BLaER1 (cell line): ENCODE data around the gene TAPBP.
"Not testable (repeated sequence)": the region's sequence is repeated elsewhere in the genome, so short reads cannot be mapped to it uniquely, and the experiment has no call there.

Experiments used
- H3K27ac ChIP-seq: shearing (Covaris generic); formaldehyde crosslinking; 2 replicates; pipeline ENCODE4 v1.8.1; 2022
- H3K27me3 ChIP-seq: shearing (Covaris generic); formaldehyde crosslinking; 2 replicates; pipeline ENCODE4 v1.8.1; 2022
- H3K36me3 ChIP-seq: shearing (Covaris generic); formaldehyde crosslinking; 2 replicates; pipeline ENCODE4 v1.8.1; 2022
- H3K4me1 ChIP-seq: shearing (Covaris generic); formaldehyde crosslinking; 2 replicates; pipeline ENCODE4 v1.8.1; 2022
- H3K4me2 ChIP-seq: shearing (Covaris generic); formaldehyde crosslinking; 2 replicates; pipeline ENCODE4 v1.8.1; 2022
- H3K4me3 ChIP-seq: shearing (Covaris generic); formaldehyde crosslinking; 2 replicates; pipeline ENCODE4 v1.8.1; 2022
- H3K9ac ChIP-seq: shearing (Covaris generic); formaldehyde crosslinking; 2 replicates; pipeline ENCODE4 v1.8.1; 2022
- H3K9me3 ChIP-seq: shearing (Covaris generic); formaldehyde crosslinking; 2 replicates; pipeline ENCODE4 v1.8.1; 2022
- H4K20me1 ChIP-seq: shearing (Covaris generic); formaldehyde crosslinking; 2 replicates; pipeline ENCODE4 v1.8.1; 2022
- Cebpa-rat ChIP-seq: shearing (Covaris generic); IDR thresholded peaks from 2 replicates; pipeline ENCODE4 v1.8.1; 2022

TAPBP gene

DNA sequence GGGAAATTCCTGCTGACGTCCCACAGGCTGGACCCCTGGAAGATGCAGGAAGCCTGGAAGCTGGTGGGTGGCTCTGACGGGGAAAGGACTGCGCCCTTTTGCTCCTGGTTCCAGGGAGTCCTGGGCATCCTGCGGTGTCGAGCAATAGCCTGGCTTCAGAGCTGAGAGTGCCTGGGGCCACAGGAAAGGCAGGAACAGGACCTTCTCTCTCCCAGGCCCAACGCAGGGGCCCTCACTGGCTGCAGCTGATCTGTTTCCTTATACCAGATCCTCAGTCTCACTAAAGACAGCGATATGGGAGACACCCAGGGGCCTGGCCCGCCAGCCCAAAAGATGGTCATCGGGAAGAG, 35.5 kb downstream of the TAPBP start:
- Histone ChIP-seq H3K4me2 (peak overlapping the region; percentile 99), H4K20me1 (peaks cover 72% of the 10 kb centered on the region), H3K9ac (peak overlapping the region; percentile 98)

DNA sequence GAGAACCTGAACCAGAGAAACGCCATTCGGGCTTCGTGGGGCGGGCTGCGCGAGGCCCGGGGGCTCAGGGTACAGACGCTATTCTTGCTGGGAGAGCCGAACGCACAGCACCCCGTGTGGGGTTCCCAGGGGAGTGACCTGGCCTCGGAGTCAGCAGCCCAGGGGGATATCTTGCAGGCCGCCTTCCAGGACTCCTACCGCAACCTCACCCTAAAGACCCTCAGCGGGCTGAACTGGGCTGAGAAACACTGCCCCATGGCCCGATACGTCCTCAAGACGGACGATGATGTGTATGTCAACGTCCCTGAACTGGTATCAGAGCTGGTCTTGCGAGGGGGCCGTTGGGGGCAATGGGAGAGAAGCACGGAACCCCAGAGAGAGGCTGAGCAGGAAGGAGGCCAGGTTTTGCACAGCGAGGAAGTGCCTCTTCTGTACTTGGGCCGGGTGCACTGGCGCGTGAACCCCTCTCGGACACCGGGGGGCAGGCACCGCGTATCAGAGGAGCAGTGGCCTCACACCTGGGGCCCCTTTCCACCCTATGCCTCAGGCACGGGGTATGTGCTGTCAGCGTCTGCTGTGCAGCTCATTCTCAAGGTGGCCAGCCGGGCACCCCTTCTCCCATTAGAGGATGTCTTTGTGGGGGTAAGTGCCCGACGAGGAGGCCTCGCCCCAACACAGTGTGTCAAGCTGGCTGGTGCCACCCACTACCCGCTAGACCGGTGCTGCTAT, 36.1 kb downstream of the TAPBP start:
- Histone ChIP-seq H3K9ac (peak overlapping the region; percentile 98), H4K20me1 (peaks cover 77% of the 10 kb centered on the region), H3K27me3 (no peaks in the 10 kb centered on the region), H3K4me3 (peak overlapping the region; percentile 81), H3K4me2 (peak overlapping the region; percentile 99), H3K36me3 (peaks cover 88% of the 10 kb centered on the region), H3K9me3 (no peaks in the 10 kb centered on the region), H3K27ac (peak overlapping the region; percentile 89), H3K4me1 (peaks cover 73% of the 10 kb centered on the region)
- TF ChIP-seq Cebpa-rat: no peak

More for the DNA sequence above, 35.5 kb downstream of the TAPBP start:
- Histone ChIP-seq H3K4me3 (peak overlapping the region; percentile 81; the same call in 1 of the 2 replicates), H3K36me3 (peaks cover 88% of the 10 kb centered on the region), H3K27me3 (no peaks in the 10 kb centered on the region), H3K9me3 (no peaks in the 10 kb centered on the region), H3K4me1 (peaks cover 68% of the 10 kb centered on the region), H3K27ac (peak overlapping the region; percentile 89; the same call in 1 of the 2 replicates)
- no peak for TF ChIP-seq Cebpa-rat

DNA sequence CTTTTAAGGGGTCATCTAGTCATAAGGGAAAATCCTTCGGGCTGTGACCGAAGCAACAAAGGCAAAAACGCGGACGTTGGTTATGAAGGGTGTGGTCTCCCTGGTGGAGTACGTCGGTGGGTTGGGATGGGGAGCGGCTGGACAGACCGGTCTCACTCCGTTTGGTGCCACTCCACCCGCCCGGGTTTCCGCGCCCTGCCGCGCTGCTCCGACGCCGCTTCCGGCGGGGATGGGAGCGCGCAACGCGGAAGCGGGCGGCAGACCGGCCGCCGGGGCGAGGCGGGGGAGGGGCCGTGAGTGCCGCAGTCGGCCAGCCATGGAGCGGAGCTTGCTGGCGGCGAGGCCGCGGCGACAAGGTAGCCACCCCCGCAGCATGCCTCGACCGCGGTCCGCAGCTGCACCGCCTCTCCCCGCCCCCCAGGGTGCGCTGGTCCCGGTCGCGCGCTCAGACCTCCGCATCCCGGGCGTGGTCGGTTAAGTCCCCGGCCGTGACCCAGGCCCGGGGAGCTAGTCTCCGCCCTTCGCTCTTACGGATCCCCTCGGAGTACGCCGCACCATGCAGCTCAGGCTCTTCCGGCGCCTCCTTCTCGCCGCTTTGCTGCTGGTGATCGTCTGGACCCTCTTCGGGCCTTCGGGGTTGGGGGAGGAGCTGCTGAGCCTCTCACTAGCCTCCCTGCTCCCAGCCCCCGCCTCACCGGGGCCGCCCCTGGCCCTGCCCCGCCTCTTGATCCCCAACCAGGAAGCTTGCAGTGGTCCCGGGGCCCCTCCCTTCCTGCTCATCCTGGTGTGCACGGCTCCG, 36.8 kb downstream of the TAPBP start, which contains the start of gene B3GALT4:
Gene B3GALT4, plus strand, starts transcription at position 260 of the 799 bp plus-strand sequence. Its CDS starts 297 bp downstream, at position 557.
- Histone ChIP-seq H3K4me2 (peak within 1 kb of the TSS; percentile 99), H3K9me3 (no peaks in the 10 kb centered on the region), H3K4me3 (peak within 1 kb of the TSS; percentile 81), H3K27ac (peak within 1 kb of the TSS; percentile 89), H4K20me1 (peaks cover 84% of the 10 kb centered on the region), H3K27me3 (no peaks in the 10 kb centered on the region), H3K36me3 (peaks cover 84% of the 10 kb centered on the region), H3K4me1 (peaks cover 76% of the 10 kb centered on the region), H3K9ac (peak within 1 kb of the TSS; percentile 98)
- TF ChIP-seq Cebpa-rat: no peak

DNA sequence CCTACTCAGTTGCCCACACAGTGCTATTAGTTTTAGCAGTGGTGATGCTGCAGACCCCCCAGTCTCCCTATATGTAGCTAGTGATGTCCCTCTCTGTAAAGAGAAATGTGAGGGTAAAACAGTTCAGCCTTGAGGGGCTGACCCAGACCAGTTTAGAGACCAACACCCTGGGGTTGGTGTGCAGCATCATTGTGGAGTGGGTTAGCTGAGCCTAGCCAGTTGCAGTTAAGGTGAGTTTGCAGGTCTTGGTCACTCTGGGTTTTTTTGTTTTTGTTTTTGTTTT, 37.4 kb downstream of the TAPBP start:
- H3K4me1 ChIP-seq: peaks cover 76% of the 10 kb centered on the region
- H3K4me2 ChIP-seq: peak overlapping the region; percentile 99
- H3K27me3 ChIP-seq: no peaks in the 10 kb centered on the region
- H3K9ac ChIP-seq: peak overlapping the region; percentile 98
- H3K9me3 ChIP-seq: no peaks in the 10 kb centered on the region
- peak overlapping the region; percentile 89 for H3K27ac ChIP-seq
- peaks cover 84% of the 10 kb centered on the region for H4K20me1 ChIP-seq
- H3K36me3 ChIP-seq: peaks cover 78% of the 10 kb centered on the region
- no peak for TF ChIP-seq Cebpa-rat
- H3K4me3 ChIP-seq: peak overlapping the region; percentile 81

DNA sequence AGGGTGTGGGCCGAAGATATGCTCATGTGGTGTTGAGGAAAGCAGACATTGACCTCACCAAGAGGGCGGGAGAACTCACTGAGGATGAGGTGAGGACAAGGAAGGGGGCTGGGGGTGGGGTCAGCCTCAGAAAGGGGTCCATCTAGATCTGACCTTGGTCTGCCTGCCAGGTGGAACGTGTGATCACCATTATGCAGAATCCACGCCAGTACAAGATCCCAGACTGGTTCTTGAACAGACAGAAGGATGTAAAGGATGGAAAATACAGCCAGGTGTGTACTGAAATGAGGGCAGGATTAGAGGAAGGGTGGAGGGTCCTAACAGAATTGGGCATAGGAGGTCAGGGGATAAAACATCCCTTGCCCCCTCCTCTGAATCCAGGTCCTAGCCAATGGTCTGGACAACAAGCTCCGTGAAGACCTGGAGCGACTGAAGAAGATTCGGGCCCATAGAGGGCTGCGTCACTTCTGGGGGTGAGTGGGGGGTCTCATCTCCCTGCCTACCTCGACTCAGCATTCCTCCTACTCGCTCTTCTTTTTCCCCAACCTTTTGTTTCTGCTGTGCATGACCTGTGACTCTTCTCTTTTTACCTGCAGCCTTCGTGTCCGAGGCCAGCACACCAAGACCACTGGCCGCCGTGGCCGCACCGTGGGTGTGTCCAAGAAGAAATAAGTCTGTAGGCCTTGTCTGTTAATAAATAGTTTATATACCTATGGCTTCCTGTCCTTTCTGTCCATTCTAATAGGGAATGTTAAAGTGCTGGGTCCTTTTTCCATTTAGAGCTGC, 37.9 kb downstream of the TAPBP start:
- Histone ChIP-seq H4K20me1 (peaks cover 79% of the 10 kb centered on the region), H3K4me1 (peaks cover 76% of the 10 kb centered on the region), H3K4me3 (peak overlapping the region; percentile 81), H3K4me2 (peak overlapping the region; percentile 99), H3K27ac (peak overlapping the region; percentile 89), H3K36me3 (peaks cover 73% of the 10 kb centered on the region), H3K9ac (peak overlapping the region; percentile 98)
- H3K9me3 ChIP-seq, H3K27me3 ChIP-seq: not testable (repeated sequence)

DNA sequence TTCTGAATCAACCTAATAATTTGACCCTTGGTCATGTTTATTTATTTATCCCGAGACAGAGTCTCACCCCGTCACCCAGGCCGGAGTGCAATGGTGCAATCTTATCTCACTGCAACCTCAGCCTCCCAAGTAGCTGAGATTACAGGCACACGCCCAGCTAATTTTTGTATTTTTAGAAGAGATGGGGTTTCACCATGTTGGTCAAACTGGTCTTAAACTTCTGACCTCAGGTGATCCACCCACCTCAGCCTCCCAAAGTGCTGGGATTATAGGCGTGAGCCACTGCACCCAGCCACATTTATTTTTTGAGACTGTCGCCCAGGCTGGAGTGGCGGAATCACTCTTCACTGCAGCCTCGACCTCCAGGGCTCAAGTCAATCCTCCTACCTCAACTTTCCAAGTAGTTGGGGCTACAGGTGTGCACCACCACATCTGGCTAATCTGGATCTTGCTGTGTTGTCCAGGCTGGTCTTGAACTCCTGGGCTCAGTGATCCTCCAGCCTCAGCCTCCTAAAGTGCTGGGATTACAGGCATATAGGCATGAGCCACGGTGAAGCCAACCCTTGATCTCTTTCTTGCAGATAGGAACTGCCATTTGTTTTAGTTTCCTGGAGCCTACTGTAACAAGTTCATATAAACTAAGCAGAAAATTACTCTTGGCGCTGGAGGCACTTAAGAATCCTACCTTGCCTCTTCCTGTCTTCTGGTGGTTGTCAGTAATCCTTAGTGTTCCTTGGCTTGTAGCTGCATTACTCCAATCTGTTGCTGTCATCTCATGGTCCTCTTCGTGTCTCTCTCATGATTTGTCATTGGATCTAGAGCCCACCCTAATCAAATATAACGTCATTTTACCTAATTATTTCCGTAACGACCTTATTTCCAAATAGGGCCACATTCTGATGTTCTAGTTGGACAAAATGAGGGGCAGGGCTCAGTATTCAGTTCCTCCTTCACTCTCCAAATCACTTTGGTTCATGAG, 39.7 kb downstream of the TAPBP start:
- Histone ChIP-seq H3K4me2 (peak overlapping the region; percentile 99), H3K4me3 (peak overlapping the region; percentile 81), H3K27me3 (no peaks in the 10 kb centered on the region), H3K36me3 (peaks cover 64% of the 10 kb centered on the region), H4K20me1 (peaks cover 61% of the 10 kb centered on the region), H3K9ac (peak overlapping the region; percentile 98), H3K27ac (peak overlapping the region; percentile 96), H3K9me3 (no peaks in the 10 kb centered on the region), H3K4me1 (peaks cover 72% of the 10 kb centered on the region)
- TF ChIP-seq Cebpa-rat: no peak

DNA sequence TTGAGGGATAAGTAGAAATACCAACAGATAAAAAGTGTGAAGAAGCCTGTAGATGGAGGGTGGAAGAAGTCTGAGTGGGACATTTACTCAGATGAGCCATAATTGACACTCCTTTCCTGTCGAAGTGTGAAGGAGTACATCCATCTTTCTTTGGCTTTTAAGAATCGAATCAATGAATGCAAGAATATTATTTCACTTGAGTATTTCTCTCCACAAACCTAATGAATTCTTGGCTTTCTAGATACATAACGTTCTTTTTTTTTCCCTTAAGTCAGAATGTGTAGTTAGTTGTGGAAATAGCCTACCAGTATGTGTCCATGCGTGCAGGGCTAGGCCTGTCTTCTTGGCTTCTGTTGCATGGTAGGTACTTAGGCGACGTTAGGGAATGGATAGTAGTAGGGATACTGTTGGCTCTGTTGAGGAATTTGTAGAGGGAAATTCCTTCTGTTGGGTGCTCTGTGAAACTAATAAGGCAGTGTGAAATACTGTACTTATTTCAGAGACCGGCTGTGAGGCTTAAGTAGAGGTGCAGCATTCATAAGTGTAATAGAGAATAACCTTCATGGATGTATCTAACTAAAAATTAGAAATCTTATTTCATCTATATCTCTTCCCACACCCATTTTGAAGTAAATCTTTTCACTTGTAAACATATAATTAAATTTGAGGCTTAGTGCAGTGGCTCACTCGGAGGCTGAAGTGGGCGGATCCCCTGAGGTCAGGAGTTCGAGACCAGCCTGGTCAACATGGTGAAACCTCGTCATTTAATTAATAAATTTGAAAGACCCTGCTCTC, 40.6 kb downstream of the TAPBP start:
- Histone ChIP-seq H3K9me3 (no peaks in the 10 kb centered on the region), H3K36me3 (peaks cover 64% of the 10 kb centered on the region), H3K4me1 (peaks cover 63% of the 10 kb centered on the region), H3K9ac (peak overlapping the region; percentile 98), H3K27me3 (no peaks in the 10 kb centered on the region), H3K4me3 (peak overlapping the region; percentile 81), H3K27ac (peak overlapping the region; percentile 96), H3K4me2 (peak overlapping the region; percentile 99), H4K20me1 (peaks cover 52% of the 10 kb centered on the region)
- no peak for TF ChIP-seq Cebpa-rat
